Nephron (organoid): ENCODE measurements around the gene ATP8A2.
"Not testable (repeated sequence)": the region's sequence is repeated elsewhere in the genome, so short reads cannot be mapped to it uniquely, and the experiment has no call there.

Experiments used
- H3K27ac Mint-ChIP-seq, 3 experiments: 2 replicates each; pipeline ENCODE4 v1.8.0; 2020; ENCODE audit warnings: mixed read lengths in 3 of 3, mild to moderate bottlenecking in 2 of 3, moderate library complexity in 1 of 3
- H3K27me3 Mint-ChIP-seq: 2 replicates; pipeline ENCODE4 v1.8.0; 2021; ENCODE audit warnings: low read depth, mild to moderate bottlenecking, moderate library complexity, mixed read lengths
- H3K36me3 Mint-ChIP-seq: 2 replicates; pipeline ENCODE4 v1.8.0; 2020; ENCODE audit warnings: low read depth, mixed read lengths
- H3K4me1 Mint-ChIP-seq: 2 replicates; pipeline ENCODE4 v1.8.0; 2020; ENCODE audit warnings: mixed read lengths
- H3K4me3 Mint-ChIP-seq, 3 experiments: 2 replicates each; pipeline ENCODE4 v1.8.0; 2020; ENCODE audit warnings: mild to moderate bottlenecking in 3 of 3, mixed read lengths in 3 of 3, moderate library complexity in 2 of 3
- H3K9me3 Mint-ChIP-seq: 2 replicates; pipeline ENCODE4 v1.8.0; 2020; ENCODE audit warnings: mixed read lengths
- CTCF ChIP-seq, 3 experiments: fragments of 200-600 bp; sonication (generic); IDR thresholded peaks; one replicate each; pipeline ENCODE4 v1.5.0; 2021; ENCODE audit warnings: antibody characterized with exemption in 3 of 3; ENCODE audit not compliant: unreplicated experiment in 3 of 3

ATP8A2 gene

GRCh38 chr13:25951831-25952230 is 580.1 kb downstream of the ATP8A2 start:
- Mint-ChIP-seq H3K27ac (no peak overlapping the region), H3K4me3 (no peak overlapping the region)
- no peak for TF ChIP-seq CTCF (IDR thresholded peaks at IDR 0.05; ENCODE audit: unreplicated experiment in 3 of 3)

GRCh38 chr13:25954080-25954479 is 582.3 kb downstream of the ATP8A2 start:
- H3K27ac Mint-ChIP-seq, H3K4me1 Mint-ChIP-seq: not testable (repeated sequence)

More at GRCh38 chr13:25951831-25952230, 580.1 kb downstream of the ATP8A2 start:
- Mint-ChIP-seq H3K9me3 (peaks cover 19% of the 10 kb centered on the region), H3K27me3 (peaks cover 4% of the 10 kb centered on the region), H3K4me1 (no peaks in the 10 kb centered on the region), H3K36me3 (no peaks in the 10 kb centered on the region)

GRCh38 chr13:25954943-25955342 is 583.2 kb downstream of the ATP8A2 start:
- peaks cover 19% of the 10 kb centered on the region for H3K9me3 Mint-ChIP-seq
- H3K27ac Mint-ChIP-seq, H3K4me3 Mint-ChIP-seq, H3K36me3 Mint-ChIP-seq, H3K4me1 Mint-ChIP-seq, H3K27me3 Mint-ChIP-seq: not testable (repeated sequence)

More at GRCh38 chr13:25954080-25954479, 582.3 kb downstream of the ATP8A2 start:
- H3K36me3 Mint-ChIP-seq, H3K27me3 Mint-ChIP-seq, H3K4me3 Mint-ChIP-seq: not testable (repeated sequence)
- peaks cover 22% of the 10 kb centered on the region for H3K9me3 Mint-ChIP-seq

- Mint-ChIP-seq H3K36me3 (no peaks in the 10 kb centered on the region), H3K4me3 (no peak overlapping the region), H3K27me3 (peaks cover 3% of the 10 kb centered on the region), H3K4me1 (no peaks in the 10 kb centered on the region), H3K27ac (no peak overlapping the region), H3K9me3 (peaks cover 16% of the 10 kb centered on the region)
- no peak for TF ChIP-seq CTCF (IDR thresholded peaks at IDR 0.05; ENCODE audit: unreplicated experiment in 3 of 3)
Measured at GRCh38 chr13:25958986-25959385, 587.2 kb downstream of the ATP8A2 start.

DNA sequence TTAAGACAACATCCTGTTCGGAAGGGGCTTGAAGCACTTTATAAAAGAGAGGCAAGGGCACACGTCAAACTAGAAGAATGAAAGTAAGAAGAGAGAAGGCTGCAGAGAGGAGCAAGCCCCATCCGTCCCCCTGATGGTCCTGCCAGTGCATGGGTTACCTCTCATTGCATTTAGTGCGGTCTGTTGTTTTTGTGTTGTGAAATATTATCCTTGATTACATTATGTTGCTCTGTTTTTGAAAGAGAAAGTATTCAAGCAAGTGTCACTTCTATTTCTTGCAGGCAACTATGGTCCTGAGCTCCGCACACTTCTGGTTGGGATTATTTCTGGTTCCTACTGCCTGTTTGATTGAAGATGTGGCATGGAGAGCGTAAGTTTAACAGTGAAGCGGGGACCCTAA is 589.5 kb downstream of the ATP8A2 start:
- no peak overlapping the region for H3K4me3 Mint-ChIP-seq
- H3K27ac Mint-ChIP-seq: no peak overlapping the region
- no peak for TF ChIP-seq CTCF (IDR thresholded peaks at IDR 0.05; ENCODE audit: unreplicated experiment in 3 of 3)
- peaks cover 3% of the 10 kb centered on the region for H3K27me3 Mint-ChIP-seq
- no peaks in the 10 kb centered on the region for H3K36me3 Mint-ChIP-seq
- H3K9me3 Mint-ChIP-seq: peaks cover 7% of the 10 kb centered on the region
- H3K4me1 Mint-ChIP-seq: no peaks in the 10 kb centered on the region

GRCh38 chr13:25963674-25964073 is 591.9 kb downstream of the ATP8A2 start:
- TF ChIP-seq CTCF (IDR thresholded peaks at IDR 0.05; ENCODE audit: unreplicated experiment in 3 of 3): no peak
- H3K4me3 Mint-ChIP-seq: no peak overlapping the region
- no peaks in the 10 kb centered on the region for H3K36me3 Mint-ChIP-seq
- H3K4me1 Mint-ChIP-seq: no peaks in the 10 kb centered on the region
- H3K27me3 Mint-ChIP-seq: peaks cover 3% of the 10 kb centered on the region
- peak overlapping the region in 1 of 3 experiments; percentile 59 for H3K27ac Mint-ChIP-seq
- H3K9me3 Mint-ChIP-seq: no peaks in the 10 kb centered on the region

DNA sequence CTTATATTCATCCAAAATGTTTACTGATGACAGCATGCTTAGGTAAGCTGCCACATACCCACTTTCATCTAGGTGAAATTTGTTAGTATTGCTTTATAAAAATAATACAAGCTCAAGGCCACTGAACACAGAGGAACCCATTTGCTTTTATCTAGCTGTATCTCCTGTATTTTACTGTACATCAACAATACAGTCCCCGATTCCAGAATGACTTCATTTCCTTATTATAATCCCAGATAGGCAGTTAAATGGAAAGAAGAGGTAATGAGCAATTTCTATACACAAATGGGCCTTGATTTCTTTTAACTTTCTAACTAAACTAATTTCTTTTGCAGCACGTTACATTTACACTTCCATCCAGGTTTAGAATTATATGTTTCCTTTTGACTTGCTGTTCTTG is 593.8 kb downstream of the ATP8A2 start:
- Mint-ChIP-seq H3K4me1 (no peaks in the 10 kb centered on the region), H3K36me3 (no peaks in the 10 kb centered on the region)
- no peak for TF ChIP-seq CTCF (IDR thresholded peaks at IDR 0.05; ENCODE audit: unreplicated experiment in 3 of 3)

More for the DNA sequence above, 593.8 kb downstream of the ATP8A2 start:
- Mint-ChIP-seq H3K27ac (no peak overlapping the region), H3K4me3 (no peak overlapping the region), H3K27me3 (no peaks in the 10 kb centered on the region), H3K9me3 (no peaks in the 10 kb centered on the region)
